Panc1 (cell line): ENCODE measurements around the gene KIF26A. TPM values are rescaled to one million over a fixed set of nuclear protein-coding genes. Genes with fewer than 3 reads are reported as not detected.

Source experiments
- ATAC-seq: fragments of 200-7000 bp; cut with Tn5 transposase; 2 replicates; pipeline ENCODE4 v1.9.1; 2020; ENCODE audit warnings: mild to moderate bottlenecking, moderate library complexity
- BruUV-seq: library from RNA; stranded (reverse); fragments of 400-500 nt; replicated peaks from 2 replicates; lab custom pipeline; 2021; lab: Mats Ljungman, UMichigan
- CTCF ChIA-PET: fragments of 300-600 bp; sonication (Branson Sonifier 250); formaldehyde crosslinking; loops from one replicate; lab custom pipeline; 2022; ENCODE audit warnings: antibody characterized with exemption; lab: Charles Lee
- POLR2A ChIA-PET: fragments of 300-600 bp; sonication (Branson Sonifier 250); formaldehyde crosslinking; loops from one replicate; lab custom pipeline; 2022; ENCODE audit warnings: antibody characterized with exemption; lab: Charles Lee
- DNase-seq: peaks from one replicate; pipeline ENCODE4 v3.0.0-alpha.2; 2010; ENCODE audit warnings: low read depth, low spot score
- H3K27ac ChIP-seq: 2 replicates; pipeline ENCODE4 v1.5.1; 2011; ENCODE audit warnings: mild to moderate bottlenecking, low read length, inconsistent platforms
- H3K27me3 ChIP-seq: fragments of 200-500 bp; sonication (Bioruptor generic); 2 replicates; pipeline ENCODE4 v1.6.0; 2014; ENCODE audit warnings: low read length, inconsistent platforms; ENCODE audit not compliant: control insufficient read depth, insufficient read depth
- H3K36me3 ChIP-seq: fragments of 200-500 bp; sonication (Bioruptor generic); 2 replicates; pipeline ENCODE4 v1.5.1; 2014; ENCODE audit warnings: inconsistent platforms, mild to moderate bottlenecking, low read length, moderate library complexity; ENCODE audit not compliant: control insufficient read depth, insufficient read depth
- H3K4me1 ChIP-seq: 2 replicates; pipeline ENCODE4 v1.5.1; 2011; ENCODE audit warnings: inconsistent platforms, mild to moderate bottlenecking, low read length, moderate library complexity; ENCODE audit not compliant: control insufficient read depth, insufficient read depth
- H3K4me3 ChIP-seq, 2 experiments: 2 replicates each; pipeline ENCODE4 v1.5.1; 2011 to 2012; ENCODE audit warnings: low read depth in 2 of 2, low read length in 2 of 2, mild to moderate bottlenecking in 2 of 2, inconsistent platforms in 1 of 2, moderate library complexity in 1 of 2
- H3K9me3 ChIP-seq: fragments of 200-500 bp; sonication (Bioruptor generic); 2 replicates; pipeline ENCODE4 v1.5.1; 2014; ENCODE audit warnings: low read depth, mild to moderate bottlenecking, inconsistent platforms, low read length, moderate library complexity; ENCODE audit not compliant: control insufficient read depth, insufficient read depth
- CTCF ChIP-seq: fragments of 450-650 bp; IDR thresholded peaks from 2 replicates; pipeline ENCODE4 v1.5.1; 2017; ENCODE audit warnings: mild to moderate bottlenecking
- POLR2AphosphoS5 ChIP-seq: IDR thresholded peaks from 2 replicates; pipeline ENCODE4 v1.6.1; 2012; ENCODE audit warnings: mild to moderate bottlenecking, low read depth, low read length, moderate library complexity
- REST ChIP-seq, 2 experiments: IDR thresholded peaks; 2 replicates each; pipeline ENCODE4 v1.6.1; 2011 to 2012; ENCODE audit warnings: low read depth in 2 of 2, control low read depth in 1 of 2, low read length in 1 of 2, mild to moderate bottlenecking in 1 of 2, moderate library complexity in 1 of 2; ENCODE audit not compliant: insufficient read depth in 1 of 2
- SIN3A ChIP-seq: IDR thresholded peaks from 2 replicates; pipeline ENCODE4 v1.6.1; 2012; ENCODE audit warnings: low read depth, mild to moderate bottlenecking, low read length, moderate library complexity, borderline replicate concordance; ENCODE audit not compliant: insufficient read depth
- TCF7L2 ChIP-seq: IDR thresholded peaks from 2 replicates; pipeline ENCODE4 v1.6.1; 2011; ENCODE audit warnings: mild to moderate bottlenecking, low read depth, low read length, inconsistent platforms
- in situ Hi-C: cut with HindIII; loops from 2 replicates; pipeline ENCODE4 v1.10.0; 2016; ENCODE audit warnings: low sequenced_read_pairs, low pct_unique_long_range_greater_than_20kb
- intact Hi-C: fragments of 100-400 bp; cut with micrococcal nuclease; formaldehyde crosslinking; loops from one replicate; pipeline ENCODE4 v1.10.0; 2022; ENCODE audit not compliant: unreplicated experiment
- total RNA-seq: library from RNA; stranded (reverse); gene quantifications from one replicate; pipeline ENCODE4 v1.2.1, GENCODE V29; 2021; ENCODE audit not compliant: unreplicated experiment

The KIF26A gene
- total RNA-seq, 1 experiment from 2014 or later, result 4.4 TPM

- ChIA-PET CTCF (no interaction called here), POLR2A (no interaction called here)
- Histone ChIP-seq H3K27ac (no peak overlapping the region), H3K36me3 (no peaks in the 10 kb centered on the region), H3K27me3 (no peaks in the 10 kb centered on the region), H3K4me3 (no peak overlapping the region), H3K9me3 (no peaks in the 10 kb centered on the region), H3K4me1 (peaks cover 5% of the 10 kb centered on the region)
- TF ChIP-seq POLR2AphosphoS5 (no peak), REST (IDR thresholded peaks at IDR 0.05; ENCODE audit: insufficient read depth in 1 of 2, low read depth in 2 of 2, low read length in 1 of 2) (no peak), TCF7L2 (no peak), CTCF (no peak), SIN3A (no peak)
- in situ Hi-C loops (no loop called here), intact Hi-C loops (no loop called here)
- ATAC-seq, result no peak
- no TSS peak for BruUV-seq
- no peak for DNase-seq
These were observed 10.8 kb downstream of the KIF26A start for GRCh38 chr14:104149278-104149595.

GRCh38 chr14:104149617-104150135 is 11.3 kb downstream of the KIF26A start:
- no TSS peak for BruUV-seq
- no peak overlapping the region for H3K27ac ChIP-seq
- ATAC-seq, result peak; percentile 74

More at GRCh38 chr14:104149617-104150135, 11.3 kb downstream of the KIF26A start:
- ChIA-PET POLR2A (no interaction called here), CTCF (no interaction called here)
- Histone ChIP-seq H3K9me3 (no peaks in the 10 kb centered on the region), H3K4me1 (peaks cover 5% of the 10 kb centered on the region), H3K36me3 (no peaks in the 10 kb centered on the region), H3K27me3 (no peaks in the 10 kb centered on the region), H3K4me3 (no peak overlapping the region)
- no peak for TF ChIP-seq TCF7L2
- TF ChIP-seq REST (IDR thresholded peaks at IDR 0.05; ENCODE audit: insufficient read depth in 1 of 2, low read depth in 2 of 2, low read length in 1 of 2), result no peak
- TF ChIP-seq POLR2AphosphoS5, result no peak
- no peak for TF ChIP-seq SIN3A
- no peak for TF ChIP-seq CTCF
- no peak for DNase-seq
- in situ Hi-C loops (no loop called here), intact Hi-C loops (no loop called here)
